GM18505 (cell line): ENCODE measurements around the gene DEPDC7.
A peak's percentile ranks its signal among the peaks of the same experiment; 100 is the strongest.

ENCODE experiments used
- ATAC-seq: cut with Tn5 transposase; IDR thresholded peaks from one replicate; pipeline ENCODE4 v1.9.1; 2021; ENCODE audit not compliant: unreplicated experiment
- POLR2A ChIP-seq: IDR thresholded peaks from 4 replicates; pipeline ENCODE4 v1.6.1; 2011; ENCODE audit warnings: borderline replicate concordance; ENCODE audit not compliant: insufficient read depth, insufficient read length; ENCODE audit errors: extremely low read depth

DEPDC7 gene

GRCh38 chr11:33059331-33060007, 43.8 kb downstream of the DEPDC7 start:
- no peak for ATAC-seq
- TF ChIP-seq POLR2A = no peak

GRCh38 chr11:33060271-33060670, 44.6 kb downstream of the DEPDC7 start:
- ATAC-seq = no peak

GRCh38 chr11:33062137-33062536, 46.5 kb downstream of the DEPDC7 start:
- no peak for TF ChIP-seq POLR2A
- ATAC-seq = no peak

More at GRCh38 chr11:33060271-33060670, 44.6 kb downstream of the DEPDC7 start:
- TF ChIP-seq POLR2A = no peak

GRCh38 chr11:33063326-33063881, 47.7 kb downstream of the DEPDC7 start:
- no peak for TF ChIP-seq POLR2A
- peak; percentile 49 for ATAC-seq

- ATAC-seq = no peak
- TF ChIP-seq POLR2A = no peak
Measured at GRCh38 chr11:33064033-33064825, 48.6 kb downstream of the DEPDC7 start.

- no peak for TF ChIP-seq POLR2A
- ATAC-seq = no peak
Measured at GRCh38 chr11:33064866-33065265, 49.2 kb downstream of the DEPDC7 start.

- peak; percentile 60 for ATAC-seq
- no peak for TF ChIP-seq POLR2A
Measured at GRCh38 chr11:33065445-33066178, 49.9 kb downstream of the DEPDC7 start.

- TF ChIP-seq POLR2A = no peak
- no peak for ATAC-seq
Measured at GRCh38 chr11:33067294-33067693, 51.6 kb downstream of the DEPDC7 start.

- TF ChIP-seq POLR2A = no peak
Measured at GRCh38 chr11:33068611-33069340, 53.1 kb downstream of the DEPDC7 start.

GRCh38 chr11:33072465-33072864, 56.8 kb downstream of the DEPDC7 start:
- no peak for ATAC-seq
- TF ChIP-seq POLR2A = no peak

More at GRCh38 chr11:33068611-33069340, 53.1 kb downstream of the DEPDC7 start:
- ATAC-seq = no peak
